22Rv1 (cell line): ENCODE measurements around the gene WBP1L.

ENCODE experiments used
- ZFX ChIP-seq: fragments of 450-650 bp; IDR thresholded peaks from 2 replicates; pipeline ENCODE4 v1.6.1; 2017; ENCODE audit warnings: antibody characterized with exemption, borderline replicate concordance
- TF ChIP-seq, protein P1 (sequence below): fragments of 450-650 bp; IDR thresholded peaks from 2 replicates; pipeline ENCODE4 v1.5.1; 2017; ENCODE audit warnings: mild to moderate bottlenecking

DNA sequence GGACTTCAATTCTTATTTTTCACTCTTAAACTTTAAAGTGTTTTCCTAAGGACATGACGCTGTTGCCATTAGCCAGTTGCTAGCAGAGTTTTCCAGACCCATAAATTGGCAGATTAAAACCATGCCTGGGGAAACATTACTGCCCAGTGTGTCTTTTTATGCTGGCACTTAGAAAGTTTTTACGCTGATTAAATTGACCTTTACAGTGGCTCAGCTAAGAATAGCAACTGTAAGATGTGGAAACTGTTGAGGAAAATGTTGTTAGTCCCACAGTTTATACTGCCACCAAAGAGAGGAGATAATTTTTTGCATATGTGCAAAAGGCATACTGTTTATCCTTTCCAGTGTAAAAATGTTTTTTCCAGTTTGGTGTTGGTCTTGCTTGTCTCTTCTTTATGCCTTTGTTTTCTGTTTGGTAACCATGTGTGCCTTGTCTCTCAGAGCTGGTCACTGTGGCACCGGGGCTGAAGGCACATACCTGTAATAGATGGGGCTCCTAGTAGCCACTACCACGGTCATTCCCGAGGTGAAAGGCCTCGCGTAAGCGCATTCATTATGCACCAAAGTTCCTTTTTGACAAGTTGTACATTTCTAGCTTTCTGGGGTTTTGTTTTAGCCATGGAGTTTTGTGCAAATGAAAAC is 48.1 kb downstream of the WBP1L start:
- TF ChIP-seq, protein P1, sequence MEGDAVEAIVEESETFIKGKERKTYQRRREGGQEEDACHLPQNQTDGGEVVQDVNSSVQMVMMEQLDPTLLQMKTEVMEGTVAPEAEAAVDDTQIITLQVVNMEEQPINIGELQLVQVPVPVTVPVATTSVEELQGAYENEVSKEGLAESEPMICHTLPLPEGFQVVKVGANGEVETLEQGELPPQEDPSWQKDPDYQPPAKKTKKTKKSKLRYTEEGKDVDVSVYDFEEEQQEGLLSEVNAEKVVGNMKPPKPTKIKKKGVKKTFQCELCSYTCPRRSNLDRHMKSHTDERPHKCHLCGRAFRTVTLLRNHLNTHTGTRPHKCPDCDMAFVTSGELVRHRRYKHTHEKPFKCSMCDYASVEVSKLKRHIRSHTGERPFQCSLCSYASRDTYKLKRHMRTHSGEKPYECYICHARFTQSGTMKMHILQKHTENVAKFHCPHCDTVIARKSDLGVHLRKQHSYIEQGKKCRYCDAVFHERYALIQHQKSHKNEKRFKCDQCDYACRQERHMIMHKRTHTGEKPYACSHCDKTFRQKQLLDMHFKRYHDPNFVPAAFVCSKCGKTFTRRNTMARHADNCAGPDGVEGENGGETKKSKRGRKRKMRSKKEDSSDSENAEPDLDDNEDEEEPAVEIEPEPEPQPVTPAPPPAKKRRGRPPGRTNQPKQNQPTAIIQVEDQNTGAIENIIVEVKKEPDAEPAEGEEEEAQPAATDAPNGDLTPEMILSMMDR: no peak
- no peak for TF ChIP-seq ZFX
